Measurements from ENCODE around the gene ZMIZ2. TPM values are rescaled to one million over a fixed set of nuclear protein-coding genes. Genes with fewer than 3 reads are reported as not detected.
A peak's percentile ranks its signal among the peaks of the same experiment; 100 is the strongest.

The ZMIZ2 gene
- polyA plus RNA-seq, 3 donors: 1.9 to 72.8 (median 3.3) TPM

- no peaks in the 10 kb centered on the region for H3K79me2 ChIP-seq (ENCODE audit: insufficient read depth, low read length)
- H2AFZ ChIP-seq (ENCODE audit: insufficient read depth, low read depth, low read length, poor library complexity, severe bottlenecking): no peak overlapping the region
- no peak overlapping the region for H3K4me2 ChIP-seq (replicated peaks; ENCODE audit: extremely low read depth, low read length, poor library complexity, severe bottlenecking)
- no peak overlapping the region for H3K4me3 Mint-ChIP-seq
- no peak overlapping the region for H3K27ac ChIP-seq (ENCODE audit: low read depth in 1 of 2, low read length in 2 of 2)
- H3K27ac Mint-ChIP-seq: peak overlapping the region in 1 of 7 donors; percentile 75
- no peak overlapping the region for H3K4me3 ChIP-seq (replicated peaks in 1 of 3; ENCODE audit: low read depth in 2 of 3, low read length in 3 of 3)
- no peak for DNase-seq
- no peaks in the 10 kb centered on the region for H4K20me1 ChIP-seq (ENCODE audit: insufficient read depth, low read length)
- H3K4me1 Mint-ChIP-seq: peaks cover 5% of the 10 kb centered on the region
- peaks cover 3 to 5% (median 3%) of the 10 kb centered on the region in 3 donors for H3K27me3 Mint-ChIP-seq (ENCODE audit: low read depth in 3 of 3)
- H3K9ac ChIP-seq (ENCODE audit: insufficient read depth, low read length, poor library complexity, severe bottlenecking): no peak overlapping the region
- TF ChIP-seq CTCF (IDR thresholded peaks at IDR 0.05): no peak
- intact Hi-C loops (cut with micrococcal nuclease): no loop called here
- 100% methylated on average over 1 of the region's 2 CpGs for WGBS (ENCODE audit: insufficient coverage)
- H3K27me3 ChIP-seq (ENCODE audit: control insufficient read depth in 2 of 2, insufficient read depth in 2 of 2, low read length in 2 of 2): no peaks in the 10 kb centered on the region
- H3K36me3 Mint-ChIP-seq: peaks cover 19 to 26% of the 10 kb centered on the region in 2 donors
- H3K36me3 ChIP-seq (replicated peaks in 1 of 2; ENCODE audit: control insufficient read depth in 1 of 2, insufficient read depth in 2 of 2, low read length in 2 of 2): peaks cover 13 to 23% of the 10 kb centered on the region in 2 donors
- no peaks in the 10 kb centered on the region for H3K9me3 ChIP-seq (replicated peaks in 1 of 2; ENCODE audit: control insufficient read depth in 1 of 2, insufficient read depth in 1 of 2, low read length in 2 of 2)
- peaks cover 0 to 2% (median 0%) of the 10 kb centered on the region in 7 donors for H3K9me3 Mint-ChIP-seq
- H3K4me1 ChIP-seq (ENCODE audit: control insufficient read depth in 1 of 2, insufficient read depth in 2 of 2, low read length in 2 of 2): peaks cover 0 to 4% of the 10 kb centered on the region in 2 donors
Measured at GRCh38 chr7:44713141-44713540, 35.5 kb upstream of the ZMIZ2 start.

DNA sequence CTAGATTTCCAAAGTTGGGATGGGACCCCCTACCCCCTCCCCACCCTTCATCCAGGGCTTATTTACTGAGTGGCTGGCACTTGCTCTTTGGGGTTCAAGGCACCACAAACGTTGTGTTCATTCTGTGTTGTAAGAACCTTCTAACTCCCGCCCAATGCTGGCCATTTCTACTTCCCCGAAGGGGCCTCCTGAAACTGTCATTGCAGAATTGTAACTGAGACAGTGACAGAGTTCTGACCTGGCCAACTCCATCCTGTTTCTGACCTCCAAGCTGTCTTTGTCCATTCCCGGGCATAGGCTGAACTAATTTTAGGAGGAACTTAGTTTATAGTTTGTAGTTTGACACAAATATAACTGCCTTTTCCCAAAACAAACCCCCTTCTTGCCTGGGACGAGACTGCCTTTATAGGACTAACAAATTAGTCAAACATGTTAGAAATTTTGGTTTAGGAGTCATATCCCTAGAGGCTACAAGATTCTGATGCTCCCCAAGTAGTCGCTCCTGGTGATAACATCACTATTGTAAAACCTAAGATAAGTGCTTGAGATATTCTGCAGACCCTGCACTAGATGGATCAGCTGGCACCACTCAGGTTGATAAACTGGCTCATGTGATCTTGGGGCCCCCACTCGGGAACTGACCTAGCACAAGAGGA lies 34.8 kb upstream of the ZMIZ2 start:
- H3K36me3 ChIP-seq (replicated peaks in 1 of 2; ENCODE audit: control insufficient read depth in 1 of 2, insufficient read depth in 2 of 2, low read length in 2 of 2): peaks cover 9 to 16% of the 10 kb centered on the region in 2 donors
- intact Hi-C loops (cut with micrococcal nuclease): no loop called here
- H3K4me3 ChIP-seq (replicated peaks in 1 of 3; ENCODE audit: low read depth in 2 of 3, low read length in 3 of 3): no peak overlapping the region
- no peak overlapping the region for H3K9ac ChIP-seq (ENCODE audit: insufficient read depth, low read length, poor library complexity, severe bottlenecking)
- H3K27ac ChIP-seq (ENCODE audit: low read depth in 1 of 2, low read length in 2 of 2): no peak overlapping the region
- H3K79me2 ChIP-seq (ENCODE audit: insufficient read depth, low read length): no peaks in the 10 kb centered on the region
- peak overlapping the region in 2 of 7 donors; percentile 12 to 75 for H3K27ac Mint-ChIP-seq
- TF ChIP-seq CTCF (IDR thresholded peaks at IDR 0.05): no peak
- no peak for DNase-seq
- H3K4me2 ChIP-seq (replicated peaks; ENCODE audit: extremely low read depth, low read length, poor library complexity, severe bottlenecking): no peak overlapping the region
- no peak overlapping the region for H2AFZ ChIP-seq (ENCODE audit: insufficient read depth, low read depth, low read length, poor library complexity, severe bottlenecking)
- 81% methylated on average over 2 of the region's 7 CpGs for WGBS (ENCODE audit: insufficient coverage)
- H3K4me3 Mint-ChIP-seq: no peak overlapping the region
- H3K4me1 ChIP-seq (ENCODE audit: control insufficient read depth in 1 of 2, insufficient read depth in 2 of 2, low read length in 2 of 2): peaks cover 0 to 4% of the 10 kb centered on the region in 2 donors
- no peaks in the 10 kb centered on the region for H4K20me1 ChIP-seq (ENCODE audit: insufficient read depth, low read length)
- H3K36me3 Mint-ChIP-seq: peaks cover 13 to 19% of the 10 kb centered on the region in 2 donors
- H3K27me3 ChIP-seq (ENCODE audit: control insufficient read depth in 2 of 2, insufficient read depth in 2 of 2, low read length in 2 of 2): no peaks in the 10 kb centered on the region
- no peaks in the 10 kb centered on the region for H3K9me3 ChIP-seq (replicated peaks in 1 of 2; ENCODE audit: control insufficient read depth in 1 of 2, insufficient read depth in 1 of 2, low read length in 2 of 2)
- H3K4me1 Mint-ChIP-seq: peaks cover 5% of the 10 kb centered on the region
- H3K27me3 Mint-ChIP-seq (ENCODE audit: low read depth in 3 of 3): peaks cover 3 to 5% (median 3%) of the 10 kb centered on the region in 3 donors
- H3K9me3 Mint-ChIP-seq: peaks cover 0 to 2% (median 0%) of the 10 kb centered on the region in 7 donors
